H1 (cell line): ENCODE data around the gene SLC39A11. TPM values are rescaled to one million over a fixed set of nuclear protein-coding genes. Genes with fewer than 3 reads are reported as not detected.

Experiments used
- CTCF ChIA-PET: fragments of 300-600 bp; sonication (Branson Sonifier 250); formaldehyde crosslinking; loops from one replicate; lab custom pipeline; 2021; ENCODE audit not compliant: partially characterized antibody; lab: Charles Lee
- POLR2A ChIA-PET: fragments of 300-600 bp; sonication (Branson Sonifier 250); formaldehyde crosslinking; loops from one replicate; lab custom pipeline; 2021; ENCODE audit warnings: inconsistent platforms; ENCODE audit not compliant: partially characterized antibody; lab: Charles Lee
- DNase-seq, 2 experiments: peaks; one replicate each; pipeline versions ENCODE4 v3.0.0 to v3.0.0-alpha.2; 2010 to 2022; ENCODE audit warnings: low spot score in 2 of 2, low read depth in 1 of 2, mixed read lengths in 1 of 2
- FAIRE-seq: peaks from 2 replicates; lab custom pipeline; 2011; peaks lifted over from hg19 to GRCh38; lab: Jason Lieb, UNC
- H2AFZ ChIP-seq: 2 replicates; pipeline ENCODE4 v1.8.1; 2012; ENCODE audit warnings: low read length, inconsistent platforms
- H2AK5ac ChIP-seq: 2 replicates; pipeline ENCODE4 v1.6.1; 2013; ENCODE audit warnings: low read depth, low read length
- H2BK120ac ChIP-seq: replicated peaks from 2 replicates; pipeline ENCODE3; 2013; ENCODE audit warnings: low read depth, low read length, inconsistent platforms
- H2BK12ac ChIP-seq: 2 replicates; pipeline ENCODE4 v1.6.1; 2013; ENCODE audit warnings: low read depth, low read length
- H2BK15ac ChIP-seq: 2 replicates; pipeline ENCODE4 v1.6.1; 2013; ENCODE audit warnings: low read length
- H2BK20ac ChIP-seq: 2 replicates; pipeline ENCODE4 v1.6.1; 2013; ENCODE audit warnings: low read length
- H2BK5ac ChIP-seq: 2 replicates; pipeline ENCODE4 v1.6.1; 2013; ENCODE audit warnings: low read depth, low read length
- H3K14ac ChIP-seq: 2 replicates; pipeline ENCODE4 v1.6.1; 2013; ENCODE audit warnings: inconsistent platforms; ENCODE audit not compliant: insufficient read length
- H3K18ac ChIP-seq: 2 replicates; pipeline ENCODE4 v1.6.1; 2013; ENCODE audit warnings: low read length; ENCODE audit errors: extremely low read depth
- H3K23ac ChIP-seq: 2 replicates; pipeline ENCODE4 v1.6.1; 2013; ENCODE audit warnings: inconsistent platforms; ENCODE audit not compliant: insufficient read length
- H3K23me2 ChIP-seq: 2 replicates; pipeline ENCODE4 v1.6.1; 2013; ENCODE audit warnings: low read depth, low read length
- H3K27ac ChIP-seq: 2 replicates; pipeline ENCODE4 v1.6.1; 2011; ENCODE audit warnings: low read depth, low read length, inconsistent platforms
- H3K27me3 ChIP-seq, 4 experiments: replicated peaks in 1 of 4; 1 replicate in 1 of 4; 2 replicates in 3 of 4; pipeline versions ENCODE4 v1.6.1 to v1.8.1; 2011 to 2013; ENCODE audit warnings: low read length in 3 of 4, mild to moderate bottlenecking in 3 of 4, inconsistent platforms in 2 of 4, mixed read lengths in 2 of 4, moderate library complexity in 1 of 4; ENCODE audit not compliant: control insufficient read depth in 3 of 4, insufficient read depth in 3 of 4; ENCODE audit errors: extremely low read depth in 1 of 4
- H3K36me3 ChIP-seq, 4 experiments: 2 replicates each; pipeline versions ENCODE4 v1.6.1 to v1.8.1; 2011 to 2013; ENCODE audit warnings: mild to moderate bottlenecking in 4 of 4, low read length in 3 of 4, moderate library complexity in 2 of 4, control low read depth in 1 of 4, inconsistent platforms in 1 of 4; ENCODE audit not compliant: insufficient read depth in 4 of 4, control insufficient read depth in 2 of 4
- H3K4ac ChIP-seq: replicated peaks from 2 replicates; pipeline ENCODE3; 2013; ENCODE audit warnings: low read length, low read depth, mixed read lengths, inconsistent platforms; ENCODE audit not compliant: insufficient read length
- H3K4me1 ChIP-seq, 4 experiments: replicated peaks in 1 of 4; 1 replicate in 1 of 4; 2 replicates in 3 of 4; pipeline versions ENCODE4 v1.6.1 to v1.8.1; 2011 to 2013; ENCODE audit warnings: low read length in 3 of 4, inconsistent platforms in 2 of 4, mixed read lengths in 1 of 4; ENCODE audit not compliant: insufficient read depth in 4 of 4, control insufficient read depth in 3 of 4
- H3K4me2 ChIP-seq, 2 experiments: 2 replicates each; pipeline versions ENCODE4 v1.6.1 to v1.8.1; 2011 to 2013; ENCODE audit warnings: low read depth in 2 of 2, low read length in 2 of 2, control low read depth in 1 of 2, inconsistent platforms in 1 of 2, mild to moderate bottlenecking in 1 of 2; ENCODE audit not compliant: insufficient read depth in 1 of 2
- H3K4me3 ChIP-seq, 4 experiments: fragments of 200-600, 300-600 bp in 1 of 4; sonication (generic), shearing (Covaris generic), sonication (Bioruptor Twin) in 1 of 4; 2 replicates each; pipeline versions ENCODE4 v1.5.1 to v1.8.1; 2011 to 2016; ENCODE audit warnings: low read length in 4 of 4, low read depth in 3 of 4, control low read depth in 2 of 4, inconsistent platforms in 2 of 4, mild to moderate bottlenecking in 2 of 4, mixed read lengths in 1 of 4, moderate library complexity in 1 of 4; ENCODE audit not compliant: insufficient read depth in 2 of 4; ENCODE audit errors: extremely low read depth in 1 of 4
- H3K56ac ChIP-seq: replicated peaks from 2 replicates; pipeline ENCODE3; 2013; ENCODE audit warnings: low read depth, mild to moderate bottlenecking, mixed read lengths, low read length, inconsistent platforms; ENCODE audit not compliant: insufficient read length
- H3K79me1 ChIP-seq: 2 replicates; pipeline ENCODE4 v1.6.1; 2013; ENCODE audit warnings: low read depth, low read length, control low read depth
- H3K79me2 ChIP-seq, 2 experiments: 2 replicates each; pipeline versions ENCODE4 v1.6.1 to v1.8.1; 2012 to 2013; ENCODE audit warnings: low read length in 2 of 2, mild to moderate bottlenecking in 2 of 2, inconsistent platforms in 1 of 2; ENCODE audit not compliant: insufficient read depth in 2 of 2, control insufficient read depth in 1 of 2
- H3K9ac ChIP-seq, 4 experiments: replicated peaks in 1 of 4; 1 replicate in 1 of 4; 2 replicates in 3 of 4; pipeline versions ENCODE4 v1.6.1 to v1.8.1; 2011 to 2013; ENCODE audit warnings: low read depth in 3 of 4, low read length in 3 of 4, control low read depth in 2 of 4, mild to moderate bottlenecking in 2 of 4, moderate library complexity in 2 of 4, inconsistent platforms in 1 of 4; ENCODE audit errors: extremely low read depth in 1 of 4
- H3K9me3 ChIP-seq, 2 experiments: 2 replicates each; pipeline versions ENCODE4 v1.6.1 to v1.8.1; 2012 to 2013; ENCODE audit warnings: mild to moderate bottlenecking in 2 of 2, moderate library complexity in 2 of 2, control low read depth in 1 of 2, inconsistent platforms in 1 of 2, low read depth in 1 of 2, low read length in 1 of 2, mixed read lengths in 1 of 2; ENCODE audit not compliant: insufficient read depth in 2 of 2
- H4K20me1 ChIP-seq, 2 experiments: replicated peaks in 1 of 2; 2 replicates each; pipeline versions ENCODE3 to v1.8.1; 2011 to 2013; ENCODE audit warnings: inconsistent platforms in 2 of 2, low read length in 2 of 2, mild to moderate bottlenecking in 1 of 2; ENCODE audit not compliant: insufficient read depth in 2 of 2, control insufficient read depth in 1 of 2
- H4K5ac ChIP-seq: 2 replicates; pipeline ENCODE4 v1.6.1; 2013; ENCODE audit warnings: low read length, low read depth, mixed read lengths, inconsistent platforms; ENCODE audit not compliant: insufficient read length
- H4K8ac ChIP-seq: 2 replicates; pipeline ENCODE4 v1.8.0; 2013; ENCODE audit warnings: mild to moderate bottlenecking, moderate library complexity, low read length, inconsistent platforms; ENCODE audit not compliant: insufficient read depth; ENCODE audit errors: extremely low read depth
- H4K91ac ChIP-seq: replicated peaks from 2 replicates; pipeline ENCODE3; 2013; ENCODE audit warnings: low read length, mixed read lengths, inconsistent platforms; ENCODE audit not compliant: insufficient read length
- BCL11A ChIP-seq, 2 experiments: IDR thresholded peaks; one replicate each; pipeline ENCODE4 v1.6.1; 2011; ENCODE audit warnings: low read depth in 2 of 2, low read length in 2 of 2, mild to moderate bottlenecking in 2 of 2
- CHD1 ChIP-seq: IDR thresholded peaks from 2 replicates; pipeline ENCODE4 v1.6.1; 2012; ENCODE audit warnings: low read depth, low read length, improper control_type of control experiment
- CTBP2 ChIP-seq: IDR thresholded peaks from 2 replicates; pipeline ENCODE4 v1.7.0; 2011; ENCODE audit warnings: borderline replicate concordance, mild to moderate bottlenecking, moderate library complexity, mixed read lengths, low read length; ENCODE audit not compliant: insufficient read depth, insufficient read length
- GTF2F1 ChIP-seq: IDR thresholded peaks from 2 replicates; pipeline ENCODE4 v1.6.1; 2012; ENCODE audit warnings: low read depth, low read length, improper control_type of control experiment, borderline replicate concordance
- HDAC6 ChIP-seq: IDR thresholded peaks from one replicate; pipeline ENCODE4 v1.7.1; 2012; ENCODE audit warnings: low read depth, mild to moderate bottlenecking, inconsistent platforms, low read length, moderate library complexity
- KDM1A ChIP-seq: fragments of 200-600, 300-600 bp; sonication (generic); IDR thresholded peaks from 2 replicates; pipeline ENCODE4 v1.7.1; 2016; ENCODE audit warnings: mild to moderate bottlenecking, low read length, borderline replicate concordance
- PHF8 ChIP-seq: fragments of 200-600 bp; sonication (generic); conservative IDR thresholded peaks from 2 replicates; pipeline ENCODE4 v1.7.1; 2012; ENCODE audit warnings: low read depth, mild to moderate bottlenecking, inconsistent platforms, low read length, moderate library complexity
- RFX5 ChIP-seq: IDR thresholded peaks from 2 replicates; pipeline ENCODE4 v1.6.1; 2011; ENCODE audit warnings: low read depth, low read length, improper control_type of control experiment, borderline replicate concordance
- SAP30 ChIP-seq: fragments of 300-600 bp; sonication (generic); IDR thresholded peaks from 2 replicates; pipeline ENCODE4 v1.7.1; 2012; ENCODE audit warnings: low read length, moderate library complexity, mild to moderate bottlenecking, inconsistent platforms; ENCODE audit not compliant: insufficient read depth, insufficient replicate concordance
- SIN3A ChIP-seq, 2 experiments: IDR thresholded peaks in 1 of 2; conservative IDR thresholded peaks in 1 of 2; 2 replicates each; pipeline ENCODE4 v1.6.1; 2011 to 2012; ENCODE audit warnings: low read length in 2 of 2, improper control_type of control experiment in 1 of 2, low read depth in 1 of 2, mild to moderate bottlenecking in 1 of 2
- SIX5 ChIP-seq: IDR thresholded peaks from 2 replicates; pipeline ENCODE4 v1.6.1; 2011; ENCODE audit warnings: mild to moderate bottlenecking, low read depth, low read length
- USF2 ChIP-seq: IDR thresholded peaks from 2 replicates; pipeline ENCODE4 v1.6.1; 2011; ENCODE audit warnings: low read length, improper control_type of control experiment
- ZNF274 ChIP-seq: IDR thresholded peaks from 2 replicates; pipeline ENCODE4 v1.7.0; 2012; ENCODE audit warnings: low read length, borderline replicate concordance; ENCODE audit errors: extremely low read depth
- WGBS, 2 experiments: shearing (Covaris generic) in 1 of 2; methylation state at CpG; one replicate each; pipeline versions ENCODE4 v1.1.6 to v1.1.7; 2013 to 2015; ENCODE audit warnings: low lambda C conversion rate in 2 of 2, mixed read lengths in 2 of 2, inconsistent platforms in 1 of 2, low coverage in 1 of 2, missing lambda C conversion rate in 1 of 2; ENCODE audit not compliant: insufficient replicate concordance in 2 of 2, insufficient coverage in 1 of 2, insufficient read length in 1 of 2; ENCODE audit errors: extremely low coverage in 1 of 2, missing lambda C conversion rate in 1 of 2; 5-methylcytosine and 5-hydroxymethylcytosine counted together
- polyA plus RNA-seq, 7 experiments: library from polyadenylated mRNA; depleted of rRNA in 3 of 7; stranded (reverse) in 5 of 7; unstranded in 2 of 7; fragments of >200 nt in 5 of 7; fragments of 200-250 nt in 2 of 7; gene quantifications; 1 replicate in 5 of 7; 2 replicates in 1 of 7; 4 replicates in 1 of 7; pipeline versions ENCODE4 v1.2.1 to v1.2.3, GENCODE V29; 2011 to 2013; ENCODE audit warnings: missing spikeins in 2 of 7, mixed read lengths in 2 of 7
- total RNA-seq: library from RNA; stranded (reverse); fragmentation: NEBNext Ultra II Directional; extraction: Animal tissue kit (Norgen Biotek cat#: 25700); gene quantifications from 2 replicates; pipeline ENCODE4 v1.2.1, GENCODE V29; 2021

The SLC39A11 gene
- total and polyA plus RNA-seq, 2 of the 8 experiments (the other 6 are each of a cell fraction or from before 2014, with no cell fraction given): 12.2 to 19.6 TPM

- H2AFZ ChIP-seq: no peak overlapping the region
- H4K20me1 ChIP-seq: no peaks in the 10 kb centered on the region
- no peak overlapping the region for H3K14ac ChIP-seq
- H2BK20ac ChIP-seq: no peak overlapping the region
- no peak overlapping the region for H4K8ac ChIP-seq
- no peak overlapping the region for H3K4me3 ChIP-seq
- H4K5ac ChIP-seq: no peak overlapping the region
- TF ChIP-seq ZNF274 (no peak), SAP30 (no peak), CTBP2 (no peak), GTF2F1 (no peak), RFX5 (no peak), SIN3A (conservative IDR thresholded peaks at IDR 0.05 in 1 of 2, IDR thresholded peaks at IDR 0.05 in 1 of 2; ENCODE audit: low read depth in 1 of 2, low read length in 2 of 2) (no peak), KDM1A (no peak), USF2 (no peak), SIX5 (no peak), HDAC6 (no peak), BCL11A (IDR thresholded peaks at IDR 0.05; ENCODE audit: low read depth in 2 of 2, low read length in 2 of 2) (no peak), CHD1 (no peak), PHF8 (no peak)
- no peak for DNase-seq
- no peaks in the 10 kb centered on the region for H3K9me3 ChIP-seq
- no peaks in the 10 kb centered on the region for H3K23me2 ChIP-seq
- H3K79me1 ChIP-seq: no peaks in the 10 kb centered on the region
- ChIA-PET CTCF (interaction anchor here (1.2 to 1.6 kb wide), 6 partner anchors 15 to 67 kb away, joined by 3 to 7 read pairs (median 4); no protein-coding TSS in a partner anchor), POLR2A (no interaction called here)
- no peak for FAIRE-seq
- H2BK5ac ChIP-seq: no peak overlapping the region
- H3K4me2 ChIP-seq: no peak overlapping the region
- H3K18ac ChIP-seq: no peak overlapping the region
- H2BK120ac ChIP-seq: no peak overlapping the region
- H3K27me3 ChIP-seq: no peaks in the 10 kb centered on the region
- H2AK5ac ChIP-seq: no peak overlapping the region
- H3K4me1 ChIP-seq: peaks cover 3 to 10% (median 7%) of the 10 kb centered on the region in 4 experiments; a peak in 6 of 7 replicates
- WGBS, 2 experiments: 75% methylated on average over 3 of the region's 3 CpGs; no CpG with 5 or more reads in 1 of the 2 experiments
- H3K9ac ChIP-seq: no peak overlapping the region
- no peak overlapping the region for H3K56ac ChIP-seq
- H2BK12ac ChIP-seq: no peak overlapping the region
- H4K91ac ChIP-seq: no peak overlapping the region
- H3K79me2 ChIP-seq: no peaks in the 10 kb centered on the region
- no peaks in the 10 kb centered on the region for H3K36me3 ChIP-seq
- H3K23ac ChIP-seq: no peak overlapping the region
- H3K4ac ChIP-seq: no peak overlapping the region
- H2BK15ac ChIP-seq: no peak overlapping the region
- H3K27ac ChIP-seq: no peak overlapping the region
Observed at GRCh38 chr17:72624226-72624625, 468.3 kb downstream of the SLC39A11 start.
